SW 1271 (cell line): ENCODE data around the gene RANBP3.
"Not testable (repeated sequence)": the region's sequence is repeated elsewhere in the genome, so short reads cannot be mapped to it uniquely, and the experiment has no call there.

Source experiments
- DNase-seq, 2 experiments: peaks; one replicate each; lab custom pipeline; 2025; lab: John Stamatoyannopoulos, UW

The RANBP3 gene, protein sequence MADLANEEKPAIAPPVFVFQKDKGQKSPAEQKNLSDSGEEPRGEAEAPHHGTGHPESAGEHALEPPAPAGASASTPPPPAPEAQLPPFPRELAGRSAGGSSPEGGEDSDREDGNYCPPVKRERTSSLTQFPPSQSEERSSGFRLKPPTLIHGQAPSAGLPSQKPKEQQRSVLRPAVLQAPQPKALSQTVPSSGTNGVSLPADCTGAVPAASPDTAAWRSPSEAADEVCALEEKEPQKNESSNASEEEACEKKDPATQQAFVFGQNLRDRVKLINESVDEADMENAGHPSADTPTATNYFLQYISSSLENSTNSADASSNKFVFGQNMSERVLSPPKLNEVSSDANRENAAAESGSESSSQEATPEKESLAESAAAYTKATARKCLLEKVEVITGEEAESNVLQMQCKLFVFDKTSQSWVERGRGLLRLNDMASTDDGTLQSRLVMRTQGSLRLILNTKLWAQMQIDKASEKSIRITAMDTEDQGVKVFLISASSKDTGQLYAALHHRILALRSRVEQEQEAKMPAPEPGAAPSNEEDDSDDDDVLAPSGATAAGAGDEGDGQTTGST

DNA sequence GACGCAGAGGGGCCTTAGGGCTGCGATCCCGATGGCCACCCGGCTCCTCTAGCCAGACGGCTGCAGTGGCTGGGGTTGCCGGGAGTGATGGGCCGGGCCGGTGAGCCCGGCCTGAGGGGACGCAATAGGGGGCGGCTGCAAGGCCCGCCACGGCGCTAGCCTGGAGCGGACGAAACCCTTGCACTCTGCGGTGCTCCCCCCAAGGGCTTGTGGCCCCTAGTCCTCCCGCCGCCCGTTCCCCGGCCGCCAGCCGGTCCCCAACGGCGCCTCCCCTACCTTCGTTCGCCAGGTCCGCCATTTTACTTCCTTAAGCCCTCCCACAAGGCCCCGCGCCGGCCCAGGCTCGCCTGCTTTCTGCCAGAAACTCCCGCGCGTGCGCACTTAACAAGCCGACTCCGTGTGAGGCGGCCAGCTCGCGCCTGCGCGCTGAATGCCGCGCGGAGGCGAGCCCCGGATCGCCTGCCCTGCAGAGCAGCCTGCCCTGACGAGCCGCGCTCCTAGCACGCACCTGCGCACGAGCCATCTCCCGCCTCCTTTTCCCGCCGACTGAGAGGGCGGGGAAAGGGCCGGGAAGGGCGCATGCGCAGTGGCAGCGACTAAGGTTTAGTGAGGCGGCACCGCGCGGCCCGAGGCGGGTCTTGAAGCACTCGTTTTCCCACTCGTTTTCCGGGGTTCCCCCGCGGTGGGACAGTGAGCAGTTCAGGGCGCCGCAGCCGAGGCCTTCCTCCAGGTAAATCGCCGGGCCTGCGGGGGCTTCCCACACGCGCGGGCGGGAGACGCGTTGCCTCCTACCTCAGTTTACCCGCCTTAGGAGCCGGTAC, at the start of gene RANBP3:
TSS of gene RANBP3 (minus strand) at position 356 of the 821 bp plus-strand sequence. CDS start at position 298, 58 bp downstream.
- peak; percentile 91 to 96 for DNase-seq

DNA sequence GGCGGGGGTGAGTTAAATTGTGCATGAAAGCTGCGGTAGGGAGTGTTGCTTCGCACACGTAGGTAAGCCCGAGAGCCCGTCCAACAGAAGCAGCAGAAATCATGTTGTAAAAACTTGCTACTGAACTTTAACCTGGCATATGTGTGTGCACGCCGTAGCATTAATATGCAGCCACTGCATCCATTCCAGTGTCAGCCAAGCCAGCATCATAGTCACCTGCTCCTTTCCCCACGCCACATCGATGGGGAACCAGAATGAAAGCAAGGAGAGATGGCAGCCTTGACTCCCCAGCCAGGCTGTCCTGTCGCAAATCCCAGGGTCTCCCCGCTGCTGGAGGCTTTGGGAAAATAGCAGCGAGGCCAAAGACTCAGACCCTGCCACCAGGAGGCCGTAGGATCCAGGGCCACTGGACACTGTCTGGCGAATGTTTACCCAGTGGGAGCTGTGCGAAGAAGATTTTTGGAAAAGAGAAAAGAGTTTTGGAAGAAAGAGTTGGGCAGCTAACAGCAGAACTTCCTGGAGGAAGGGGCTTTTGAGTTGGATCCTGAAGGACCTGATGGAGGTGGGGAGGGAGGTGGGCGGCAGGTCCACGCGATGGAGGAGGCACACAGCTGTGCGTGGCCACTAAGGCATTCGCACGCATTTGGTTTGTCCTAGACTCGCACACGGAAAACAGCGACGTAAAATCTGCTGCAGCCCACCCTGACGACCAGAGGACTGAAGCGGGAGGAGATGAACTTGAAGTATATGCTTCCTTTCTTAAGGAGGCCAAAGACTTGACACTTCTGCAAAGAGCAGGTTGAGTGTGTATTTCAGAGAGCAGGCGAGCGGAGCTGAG, 48.7 kb upstream of the RANBP3 start:
- DNase-seq, result no peak

DNA sequence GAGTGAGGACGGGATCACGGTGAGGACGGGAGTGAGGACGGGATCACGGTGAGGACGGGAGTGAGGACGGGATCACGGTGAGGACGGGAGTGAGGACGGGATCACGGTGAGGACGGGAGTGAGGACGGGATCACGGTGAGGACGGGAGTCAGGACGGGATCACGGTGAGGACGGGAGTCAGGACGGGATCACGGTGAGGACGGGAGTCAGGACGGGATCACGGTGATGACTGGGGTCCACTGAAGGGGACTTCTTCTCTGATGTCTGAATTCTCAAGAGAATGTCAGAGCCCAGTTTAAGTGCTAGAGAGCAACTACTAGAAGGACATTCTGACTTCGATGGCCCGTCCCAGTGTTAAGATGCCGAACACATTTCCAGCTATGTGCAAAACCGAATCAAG, 46.8 kb upstream of the RANBP3 start:
- DNase-seq, result not testable (repeated sequence)

DNA sequence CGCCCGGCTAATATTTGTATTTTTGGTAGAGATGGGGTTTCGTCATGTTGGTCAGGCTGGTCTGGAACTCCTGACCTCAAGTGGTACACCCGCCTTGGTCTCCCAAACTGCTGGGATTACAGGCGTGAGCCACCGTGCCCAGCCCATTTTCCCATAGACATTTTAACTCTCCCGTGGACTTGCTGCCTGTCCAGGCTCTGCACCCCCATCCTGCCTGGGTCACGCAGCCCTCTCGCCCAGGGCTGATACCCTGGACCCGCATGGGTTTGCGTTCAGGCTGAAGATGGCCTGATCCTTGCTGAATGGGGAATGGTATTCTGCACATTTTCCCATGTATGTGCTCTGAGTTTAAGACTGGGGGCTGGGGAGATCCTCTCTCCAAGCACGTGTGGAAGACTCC, 46.0 kb upstream of the RANBP3 start:
- DNase-seq, result no peak

DNA sequence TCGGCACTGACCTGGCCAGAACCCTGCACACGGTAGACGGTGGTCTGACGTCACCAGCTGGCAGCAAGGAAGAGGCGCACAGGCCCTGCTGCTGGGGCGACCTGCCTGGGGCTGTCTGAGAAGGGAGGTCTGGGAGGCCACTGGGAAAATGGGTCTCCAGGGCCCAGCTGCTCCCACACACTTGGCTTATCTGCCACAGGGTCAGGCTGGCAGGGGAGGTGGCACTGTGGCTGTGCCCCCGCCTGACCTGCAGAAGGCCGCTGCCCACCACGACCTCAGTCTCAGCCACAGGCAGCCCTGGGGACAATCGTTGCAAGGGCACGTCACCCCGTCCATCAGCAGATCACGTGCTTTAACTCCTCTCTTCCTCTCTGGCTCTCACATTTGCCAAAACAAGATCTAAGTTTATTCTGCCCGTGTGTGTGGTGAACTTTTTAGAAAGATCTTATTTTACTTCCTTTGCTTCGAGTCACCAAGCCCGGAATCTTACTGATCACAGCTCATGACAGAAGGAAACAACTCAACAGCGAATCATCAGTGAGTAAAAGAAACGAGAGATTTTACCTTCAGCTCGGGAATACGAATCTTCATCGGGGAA, 45.2 kb upstream of the RANBP3 start:
- peak in 1 of 2 experiments; percentile 2 for DNase-seq

DNA sequence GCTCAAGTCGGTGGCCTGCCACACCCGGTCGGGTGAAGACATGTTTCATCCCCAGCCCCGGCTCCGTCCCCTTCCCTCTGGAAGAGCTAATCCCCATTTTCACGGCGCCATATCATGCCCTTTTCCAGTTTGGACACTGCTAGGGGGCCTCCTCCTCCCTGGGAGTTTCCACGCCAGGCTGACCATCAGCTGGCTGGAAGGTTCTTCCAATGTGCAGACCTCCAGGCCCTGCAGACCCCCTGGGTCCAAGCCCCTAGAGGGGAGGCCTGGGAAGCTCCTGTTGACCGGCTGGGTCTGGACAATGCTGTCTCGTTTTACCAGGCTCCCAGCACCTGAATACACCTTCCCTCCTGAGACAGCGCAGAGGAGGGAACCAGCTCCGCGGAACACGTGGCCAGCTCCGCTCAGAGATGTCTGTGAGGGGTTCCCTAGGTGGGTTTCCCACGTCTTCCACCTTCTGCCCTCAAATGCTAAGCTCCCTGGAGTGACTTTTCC, 44.7 kb upstream of the RANBP3 start:
- no peak for DNase-seq

DNA sequence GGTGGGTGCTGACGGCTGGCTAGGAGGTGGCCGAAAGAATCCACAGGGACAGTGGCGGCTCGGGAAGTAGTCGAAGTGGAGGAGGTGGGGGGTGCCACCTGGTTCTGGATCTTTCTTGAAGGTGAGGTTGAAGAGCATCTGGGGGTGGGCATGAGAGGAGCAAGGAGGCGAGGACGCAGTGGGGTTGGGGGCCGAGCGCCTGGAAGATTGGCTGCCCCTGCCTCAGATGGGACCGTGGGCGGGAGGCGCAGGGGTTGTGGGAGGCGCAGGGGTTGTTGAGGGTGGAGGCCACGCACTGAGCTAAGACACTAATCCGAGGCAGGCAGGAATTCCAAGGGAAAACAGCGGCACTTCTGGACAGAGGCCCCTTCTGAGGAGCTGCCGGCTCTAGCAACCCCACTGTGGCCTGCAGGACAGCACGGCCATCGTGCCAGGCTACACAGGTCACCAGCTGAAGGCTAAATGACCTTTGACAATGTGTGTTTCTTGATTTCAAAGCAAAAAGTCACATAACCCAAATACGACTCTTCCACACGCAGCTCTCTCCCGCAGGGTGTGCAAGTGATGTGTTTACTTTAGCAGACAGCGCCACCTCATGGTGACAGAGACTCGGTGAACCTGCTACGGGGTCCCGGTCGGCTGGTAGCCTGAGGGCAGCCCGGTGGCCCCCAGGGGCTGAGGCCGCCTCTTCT, 44.1 kb upstream of the RANBP3 start:
- peak; percentile 31 to 33 for DNase-seq

DNA sequence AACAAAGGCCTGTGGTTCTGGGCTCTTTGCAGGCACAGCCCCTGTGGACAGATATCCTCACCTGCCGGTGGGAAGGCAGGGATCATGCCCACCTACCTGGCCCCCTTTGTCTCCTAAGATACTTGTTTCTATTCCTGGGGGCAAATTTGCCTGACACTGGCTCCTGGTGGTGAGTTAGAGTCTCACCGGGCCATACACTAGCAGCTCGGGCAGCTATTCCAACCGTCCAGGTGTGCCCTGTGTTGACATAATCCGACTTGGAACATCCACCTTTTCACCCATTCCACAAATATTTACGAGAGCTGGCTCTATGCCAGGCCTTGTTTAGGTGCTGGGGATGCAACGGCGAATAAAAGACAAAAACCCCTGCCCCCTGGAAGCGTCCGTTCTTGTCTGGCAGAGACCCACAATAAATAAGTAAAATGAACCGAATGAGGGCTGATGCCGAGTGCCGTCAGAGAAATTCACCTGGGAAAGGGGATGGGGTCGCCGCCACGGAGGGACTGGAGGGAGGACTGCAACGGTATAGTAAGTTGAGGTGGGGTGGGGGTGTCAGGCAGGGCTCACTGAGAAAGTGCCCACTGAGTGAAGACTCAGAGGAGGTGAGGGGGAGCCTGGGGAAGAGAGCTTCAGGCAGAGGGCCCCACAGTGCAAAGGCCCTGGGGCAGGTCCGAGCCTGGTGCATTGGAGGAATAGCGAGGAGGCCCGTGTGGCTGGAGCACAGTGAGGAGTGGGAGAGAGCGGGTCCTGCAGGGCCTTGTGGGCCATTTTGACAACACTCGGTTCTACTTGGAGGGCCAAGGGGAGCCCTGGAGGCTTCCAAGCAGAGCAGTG, 43.2 kb upstream of the RANBP3 start:
- DNase-seq, result no peak

DNA sequence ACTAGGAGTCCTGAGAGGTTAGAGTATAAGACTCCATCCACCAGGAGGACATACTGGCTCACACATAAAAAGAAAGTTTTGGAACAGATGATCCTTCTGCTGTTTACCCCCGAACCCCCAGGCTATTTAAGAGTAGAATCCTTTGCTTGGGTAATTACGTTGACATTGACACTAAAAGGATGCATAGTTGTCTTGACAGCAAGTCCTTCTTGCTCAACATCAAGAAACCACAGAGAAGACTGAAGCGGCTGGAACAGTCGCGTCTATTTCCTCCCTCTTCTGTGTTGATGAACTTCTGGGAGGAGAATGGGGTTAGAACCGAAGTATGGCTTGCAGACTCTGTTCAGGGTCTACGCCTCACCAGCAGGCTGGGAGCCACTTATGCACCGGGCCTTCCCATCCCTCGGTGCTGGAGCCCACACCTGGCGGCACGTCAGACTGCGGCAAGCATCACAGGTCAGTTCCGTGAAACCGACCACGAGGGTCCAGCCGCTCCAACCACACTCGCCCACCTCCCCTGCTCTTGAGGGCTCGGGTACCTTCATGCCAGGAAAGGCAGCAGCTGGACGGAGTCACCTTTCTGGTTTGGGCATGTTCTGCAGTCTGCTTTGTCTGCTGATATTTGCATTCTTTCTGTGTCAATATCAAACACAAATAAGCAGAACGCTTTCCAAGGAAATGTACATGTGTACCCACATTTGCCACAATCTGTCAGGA, 42.4 kb upstream of the RANBP3 start:
- DNase-seq, result no peak

DNA sequence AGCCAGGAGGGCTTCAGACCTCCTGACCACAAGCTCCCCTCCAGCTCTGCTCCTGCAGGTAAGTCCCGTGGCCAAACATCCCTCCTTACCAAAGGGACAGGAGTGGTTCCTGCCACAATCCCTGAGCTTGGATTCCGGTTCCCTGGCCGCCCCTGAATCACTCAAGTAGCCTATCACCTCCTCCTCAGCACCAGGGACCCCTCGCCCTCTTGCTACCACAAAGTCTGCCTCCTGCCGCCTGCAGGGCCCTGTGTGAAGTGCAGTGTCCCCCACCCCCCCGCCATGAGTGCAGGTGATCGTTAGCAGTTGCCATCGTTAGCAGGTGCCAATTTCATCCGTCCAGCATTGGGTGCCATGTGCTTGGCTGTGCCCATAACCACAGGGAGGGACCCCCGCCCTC, 40.8 kb upstream of the RANBP3 start:
- DNase-seq, result no peak

DNA sequence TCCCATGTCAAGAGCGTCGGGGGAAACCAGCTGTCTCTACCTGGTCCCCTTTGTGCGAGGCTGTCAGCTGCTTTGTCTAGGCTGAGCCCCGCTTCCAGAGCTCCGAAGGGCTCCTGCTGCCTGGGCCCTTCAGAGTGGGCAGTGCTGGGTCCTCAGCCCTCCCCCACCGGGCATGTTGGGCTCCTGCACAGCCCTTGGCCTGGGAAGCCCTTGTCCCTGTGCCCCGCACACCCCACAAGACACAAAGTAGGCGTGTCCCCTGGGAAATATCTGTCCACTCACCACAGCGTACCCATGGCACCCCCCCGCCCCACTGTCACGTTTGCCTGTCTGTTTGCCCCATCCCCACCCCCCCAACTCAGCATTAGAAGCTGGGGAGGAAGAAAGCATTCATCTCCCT, 39.6 kb upstream of the RANBP3 start:
- DNase-seq, result no peak

DNA sequence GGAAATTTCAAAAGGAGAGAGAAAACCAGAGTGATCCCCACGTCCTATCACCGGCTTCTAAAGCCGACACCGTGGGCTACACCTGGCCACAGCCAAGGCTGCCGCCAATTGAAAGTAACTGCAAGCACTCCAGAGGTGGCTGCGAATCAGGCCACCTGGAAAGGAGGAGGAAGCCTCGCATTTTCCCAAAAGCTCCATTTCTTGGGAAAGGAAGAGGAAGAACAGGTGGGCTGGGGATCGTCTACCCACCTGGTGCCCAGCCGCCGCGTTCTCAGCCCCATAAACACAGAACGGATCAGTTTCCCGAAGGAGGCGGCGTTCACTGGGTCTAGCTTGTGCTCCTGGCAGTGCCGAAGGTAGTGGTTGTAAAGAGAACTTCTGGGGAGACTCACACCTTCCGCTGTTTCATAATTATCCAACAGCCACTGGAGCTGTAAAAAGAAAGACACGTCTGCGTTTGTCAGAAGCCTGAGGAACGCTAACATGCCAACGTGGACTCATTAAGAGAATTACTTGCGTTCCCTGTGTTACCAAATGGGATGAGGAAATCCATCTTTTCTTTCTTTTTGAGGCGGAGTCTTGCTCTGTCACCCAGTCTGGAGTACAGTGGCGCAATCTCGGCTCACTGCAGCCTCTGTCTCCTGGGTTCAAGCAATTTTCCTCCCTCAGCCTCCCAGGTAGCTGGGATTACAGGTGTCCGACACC, 38.1 kb upstream of the RANBP3 start:
- no peak for DNase-seq

DNA sequence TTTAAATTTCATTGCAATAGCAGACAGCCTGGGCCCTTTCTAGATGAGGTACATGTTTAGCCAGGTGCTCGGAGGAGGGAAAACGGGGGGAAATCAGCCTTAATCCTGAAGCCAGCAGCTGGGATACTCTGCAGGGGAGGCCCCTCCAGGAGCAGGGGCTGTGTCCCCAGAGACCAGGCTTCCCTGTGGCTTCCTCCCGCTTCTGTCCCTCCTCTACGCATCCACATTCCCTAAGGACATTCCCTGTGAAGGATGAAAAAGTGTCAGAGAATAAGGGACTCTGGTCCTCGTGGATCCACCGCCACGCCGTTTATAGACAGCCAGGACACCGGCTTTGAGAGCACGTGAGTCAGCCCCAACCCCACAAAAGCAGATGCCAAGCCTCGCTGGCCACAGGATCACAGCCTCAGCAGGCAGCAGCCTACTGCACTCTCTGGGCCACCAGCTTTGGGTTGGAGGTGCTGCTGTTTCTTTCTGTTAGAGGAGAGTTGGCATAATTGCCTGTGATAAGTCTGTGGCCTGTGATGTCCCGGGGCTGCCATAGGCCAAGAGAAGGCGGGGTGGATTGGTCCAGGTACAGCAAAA, 36.7 kb upstream of the RANBP3 start:
- no peak for DNase-seq

DNA sequence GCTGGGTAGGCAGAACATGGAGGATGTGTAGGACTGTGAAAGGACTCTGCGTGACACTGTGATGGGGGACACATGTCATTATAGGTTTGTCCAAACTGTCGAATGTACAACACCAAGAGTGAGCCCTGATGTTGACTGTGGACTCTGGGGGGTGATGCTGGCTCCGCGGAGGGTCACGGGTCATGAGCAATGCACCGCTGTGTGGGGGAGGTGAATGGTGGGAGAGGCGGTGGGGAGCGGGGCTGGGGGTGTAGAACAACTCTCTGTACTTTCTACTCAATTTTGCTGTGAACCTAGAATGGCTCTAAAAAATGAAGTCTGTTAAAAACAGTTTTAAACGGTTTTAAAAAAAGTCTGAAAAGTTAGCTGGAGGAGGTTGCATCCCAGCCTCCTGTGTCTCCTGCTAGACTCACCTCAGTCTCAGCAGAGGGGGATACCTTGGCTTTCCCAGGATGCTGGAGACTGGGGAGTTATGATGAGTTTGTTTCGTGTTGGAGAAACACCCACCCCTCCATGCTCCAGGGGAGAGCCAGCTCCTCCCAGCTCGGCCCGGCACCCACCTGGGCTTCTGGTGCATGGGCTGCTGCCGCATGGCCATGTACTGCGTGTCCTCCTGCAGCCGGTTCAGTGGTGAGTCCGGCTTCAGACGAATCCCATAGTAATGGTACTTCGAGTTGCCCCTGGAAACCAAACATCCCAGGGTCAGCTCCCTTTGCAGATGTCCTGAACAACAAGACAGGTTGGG, 34.7 kb upstream of the RANBP3 start:
- DNase-seq, result no peak

DNA sequence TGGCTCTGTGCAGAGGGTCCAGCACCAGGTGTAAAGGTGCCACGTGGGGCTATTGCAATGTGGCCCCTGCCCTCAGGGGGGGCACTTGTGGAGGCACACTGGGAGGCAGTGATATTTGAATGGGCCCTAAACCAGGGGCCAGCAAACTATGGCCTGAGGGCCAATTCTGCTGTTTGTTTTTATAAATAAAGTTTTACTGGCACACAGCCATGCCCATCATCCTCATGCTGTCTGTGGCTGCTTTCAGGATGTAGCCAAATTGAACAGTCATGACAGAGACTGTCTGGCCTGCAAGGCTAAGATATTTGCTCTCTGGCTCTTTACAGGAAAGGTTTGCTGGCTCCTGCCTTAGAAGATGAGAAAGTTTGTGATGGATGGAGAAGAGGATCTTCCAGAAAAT, 33.9 kb upstream of the RANBP3 start:
- no peak for DNase-seq

DNA sequence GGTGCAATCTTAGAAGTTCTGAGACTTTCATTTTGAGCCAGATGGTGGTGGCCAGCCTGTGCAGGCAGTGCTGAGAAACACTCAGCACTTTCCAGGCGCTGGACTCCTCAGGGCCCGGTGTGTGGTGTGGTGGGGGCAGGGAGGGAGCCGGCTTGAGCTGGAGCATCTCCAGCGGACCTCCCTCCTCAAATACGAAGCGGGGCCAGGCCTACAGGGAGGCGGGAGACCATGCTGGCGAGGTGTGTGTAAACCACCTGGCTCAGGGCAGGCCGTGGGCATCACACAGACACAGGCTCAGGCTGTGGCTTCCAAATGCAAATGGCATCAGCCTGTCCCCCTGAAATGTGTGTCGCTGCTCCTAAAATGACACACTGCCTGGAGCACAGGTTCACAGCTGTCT, 33.3 kb upstream of the RANBP3 start:
- no peak for DNase-seq

DNA sequence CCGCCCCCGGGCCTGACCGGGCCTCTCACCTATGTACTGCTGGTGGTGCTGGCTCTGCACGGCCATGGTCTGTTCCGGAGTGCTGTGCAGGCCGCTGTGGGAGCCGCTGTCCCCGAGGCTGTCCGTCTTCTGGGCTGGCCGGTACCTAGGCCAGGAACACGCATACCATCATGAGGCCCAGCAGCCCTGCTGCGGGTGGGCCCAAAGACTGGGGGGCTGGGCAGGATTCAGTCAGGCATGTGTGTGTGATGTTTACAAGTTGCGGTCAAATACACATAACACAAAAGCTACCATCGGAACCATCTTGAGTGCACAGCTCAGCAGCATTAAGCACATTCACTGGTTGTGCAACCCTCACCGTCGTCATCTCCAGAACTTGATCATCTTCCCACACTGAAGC, 32.2 kb upstream of the RANBP3 start:
- no peak for DNase-seq
